ENCODE results near the gene TDP1.

GRCh38 chr14:89918721-89919120, 37.0 kb upstream of the TDP1 start:
- no peak for TF ChIP-seq CTCF (IDR thresholded peaks at IDR 0.05; ENCODE audit: borderline replicate concordance, extremely low read depth, low read length, poor library complexity, severe bottlenecking)
- TF ChIP-seq EZH2 (IDR thresholded peaks at IDR 0.05; ENCODE audit: borderline replicate concordance, low read depth, low read length, severe bottlenecking), result no peak
